ENCODE results near the gene AGER.

AGER gene

DNA sequence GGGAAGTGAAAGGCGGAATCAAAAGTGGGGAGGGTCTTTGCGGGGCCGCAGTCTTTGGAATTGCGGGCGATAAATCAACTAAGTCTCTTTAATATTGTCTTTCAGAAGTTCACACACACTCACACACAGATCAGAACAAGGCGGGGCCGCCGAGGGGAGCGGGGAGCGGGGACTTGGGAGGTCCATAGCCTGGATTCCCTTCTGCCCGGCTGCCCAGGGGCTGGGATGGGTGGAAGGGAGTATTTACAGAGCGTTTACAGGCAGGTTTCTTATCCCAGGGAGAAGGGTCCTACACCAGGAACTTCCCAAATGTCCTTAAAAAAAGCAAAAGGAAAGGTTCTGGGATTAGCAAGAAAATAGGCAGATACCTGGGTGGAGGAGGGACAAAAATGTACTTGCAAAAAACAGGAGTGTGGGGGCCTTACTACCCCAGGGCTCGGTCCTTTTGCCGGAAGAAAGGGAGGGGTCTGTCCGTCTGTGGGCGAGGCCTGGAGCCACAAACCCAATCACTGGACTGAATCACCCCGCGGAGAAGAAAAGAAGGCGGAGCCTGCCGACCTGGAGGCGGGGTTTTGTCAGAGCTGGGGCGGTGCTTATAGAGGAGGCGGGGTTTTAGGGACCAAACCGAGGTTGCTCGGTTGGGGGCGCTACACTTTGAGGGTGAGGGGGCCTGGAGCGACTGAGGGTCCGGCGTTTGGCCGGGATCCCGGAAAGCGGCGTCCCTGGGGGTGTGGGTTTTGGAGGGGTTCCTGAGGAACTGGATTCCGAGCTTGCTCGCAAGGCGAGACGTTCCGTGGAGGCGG is 35.6 kb downstream of the AGER start:
- Histone ChIP-seq H3K27ac (ENCODE audit: low read length) (no peak overlapping the region), H3K9me3 (ENCODE audit: insufficient read depth, low read length, severe bottlenecking) (no peaks in the 10 kb centered on the region), H3K4me1 (ENCODE audit: insufficient read depth, low read length) (peaks cover 7% of the 10 kb centered on the region), H3K4me3 (ENCODE audit: low read depth in 1 of 2, low read length in 2 of 2) (no peak overlapping the region), H2AFZ (ENCODE audit: low read depth, low read length) (no peak overlapping the region), H3K27me3 (ENCODE audit: insufficient read depth, low read length, poor library complexity) (peaks cover 15% of the 10 kb centered on the region), H3K79me2 (ENCODE audit: insufficient read depth, low read length) (no peaks in the 10 kb centered on the region), H4K20me1 (ENCODE audit: insufficient read depth, low read length) (no peaks in the 10 kb centered on the region), H3K36me3 (ENCODE audit: insufficient read depth, low read length) (no peaks in the 10 kb centered on the region), H3K9ac (ENCODE audit: low read depth, low read length) (no peak overlapping the region), H3K4me2 (ENCODE audit: insufficient read depth, low read length) (no peak overlapping the region)
- TF ChIP-seq, protein P1, sequence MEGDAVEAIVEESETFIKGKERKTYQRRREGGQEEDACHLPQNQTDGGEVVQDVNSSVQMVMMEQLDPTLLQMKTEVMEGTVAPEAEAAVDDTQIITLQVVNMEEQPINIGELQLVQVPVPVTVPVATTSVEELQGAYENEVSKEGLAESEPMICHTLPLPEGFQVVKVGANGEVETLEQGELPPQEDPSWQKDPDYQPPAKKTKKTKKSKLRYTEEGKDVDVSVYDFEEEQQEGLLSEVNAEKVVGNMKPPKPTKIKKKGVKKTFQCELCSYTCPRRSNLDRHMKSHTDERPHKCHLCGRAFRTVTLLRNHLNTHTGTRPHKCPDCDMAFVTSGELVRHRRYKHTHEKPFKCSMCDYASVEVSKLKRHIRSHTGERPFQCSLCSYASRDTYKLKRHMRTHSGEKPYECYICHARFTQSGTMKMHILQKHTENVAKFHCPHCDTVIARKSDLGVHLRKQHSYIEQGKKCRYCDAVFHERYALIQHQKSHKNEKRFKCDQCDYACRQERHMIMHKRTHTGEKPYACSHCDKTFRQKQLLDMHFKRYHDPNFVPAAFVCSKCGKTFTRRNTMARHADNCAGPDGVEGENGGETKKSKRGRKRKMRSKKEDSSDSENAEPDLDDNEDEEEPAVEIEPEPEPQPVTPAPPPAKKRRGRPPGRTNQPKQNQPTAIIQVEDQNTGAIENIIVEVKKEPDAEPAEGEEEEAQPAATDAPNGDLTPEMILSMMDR (IDR thresholded peaks at IDR 0.05; ENCODE audit: borderline replicate concordance, extremely low read depth, low read length, poor library complexity, severe bottlenecking): no peak
- no peak for DNase-seq
- no peak for ATAC-seq (ENCODE audit: insufficient read depth, low read depth)

DNA sequence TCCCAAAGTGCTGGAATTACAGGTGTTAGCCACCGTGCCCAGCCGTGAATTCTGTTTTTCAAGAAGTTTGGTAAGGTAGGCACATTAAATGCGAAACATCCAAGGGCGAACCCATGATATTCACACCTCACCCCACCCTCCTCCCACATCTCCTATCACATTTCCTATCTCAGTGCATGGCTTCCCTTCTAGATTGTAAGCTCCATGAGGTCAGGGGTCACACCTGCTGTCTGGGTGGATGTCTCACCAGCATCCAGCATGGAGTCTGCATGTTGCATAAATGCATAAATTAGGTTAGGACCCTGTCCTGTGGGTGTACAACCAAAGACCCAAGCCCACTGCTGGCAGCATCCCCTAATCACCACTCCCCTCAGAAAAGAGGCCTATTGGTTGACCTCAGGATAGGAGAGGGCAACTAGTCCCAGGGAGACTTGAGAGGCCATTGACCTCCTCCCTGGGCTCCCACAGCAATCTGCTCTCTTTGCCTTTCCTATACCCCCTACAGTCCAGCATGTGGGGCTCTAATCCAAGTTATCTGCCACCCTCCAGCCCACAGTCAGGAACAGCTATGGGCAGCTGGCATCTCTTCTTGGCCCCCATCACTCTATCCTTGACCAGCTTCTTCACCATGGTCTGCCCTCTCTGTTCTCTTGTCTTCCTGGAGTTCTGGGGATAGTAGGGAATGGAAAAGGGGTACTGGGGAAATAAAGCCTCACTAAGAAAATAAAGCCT is 36.5 kb downstream of the AGER start:
- H3K27me3 ChIP-seq (ENCODE audit: insufficient read depth, low read length, poor library complexity): peaks cover 15% of the 10 kb centered on the region
- no peak for TF ChIP-seq EZH2 (IDR thresholded peaks at IDR 0.05; ENCODE audit: borderline replicate concordance, low read depth, low read length, severe bottlenecking)
- TF ChIP-seq, protein P1 (IDR thresholded peaks at IDR 0.05; ENCODE audit: borderline replicate concordance, extremely low read depth, low read length, poor library complexity, severe bottlenecking): peak; percentile 23

DNA sequence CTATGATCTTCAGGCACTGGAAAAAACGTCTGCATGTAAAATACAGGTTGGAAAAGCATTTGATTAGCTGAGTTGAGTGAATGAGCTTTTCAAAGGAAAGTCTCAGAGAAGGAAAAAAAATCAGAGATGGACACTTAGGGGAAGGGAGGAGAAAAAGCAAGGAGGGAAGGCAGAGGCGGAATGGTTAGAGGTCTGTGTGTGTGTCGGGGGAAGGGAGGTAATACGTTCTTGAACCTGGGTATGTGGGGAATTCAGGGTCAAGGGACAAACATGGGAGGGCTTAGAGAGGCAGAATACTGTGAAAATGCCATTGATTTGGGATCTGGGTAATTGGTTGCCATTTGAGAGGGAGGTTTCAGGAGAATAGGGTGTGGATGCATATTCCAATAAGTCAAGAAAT is 37.4 kb downstream of the AGER start:
- Histone ChIP-seq H3K27ac (ENCODE audit: low read length) (no peak overlapping the region), H3K4me1 (ENCODE audit: insufficient read depth, low read length) (no peaks in the 10 kb centered on the region), H4K20me1 (ENCODE audit: insufficient read depth, low read length) (no peaks in the 10 kb centered on the region), H3K4me2 (ENCODE audit: insufficient read depth, low read length) (no peak overlapping the region), H3K36me3 (ENCODE audit: insufficient read depth, low read length) (no peaks in the 10 kb centered on the region), H3K79me2 (ENCODE audit: insufficient read depth, low read length) (no peaks in the 10 kb centered on the region), H3K4me3 (ENCODE audit: low read depth in 1 of 2, low read length in 2 of 2) (no peak overlapping the region), H3K9me3 (ENCODE audit: insufficient read depth, low read length, severe bottlenecking) (no peaks in the 10 kb centered on the region), H3K9ac (ENCODE audit: low read depth, low read length) (no peak overlapping the region), H3K27me3 (ENCODE audit: insufficient read depth, low read length, poor library complexity) (peaks cover 15% of the 10 kb centered on the region), H2AFZ (ENCODE audit: low read depth, low read length) (no peak overlapping the region)
- TF ChIP-seq EZH2 (IDR thresholded peaks at IDR 0.05; ENCODE audit: borderline replicate concordance, low read depth, low read length, severe bottlenecking): no peak
- TF ChIP-seq, protein P1 (IDR thresholded peaks at IDR 0.05; ENCODE audit: borderline replicate concordance, extremely low read depth, low read length, poor library complexity, severe bottlenecking): no peak
- DNase-seq: no peak
- ATAC-seq (ENCODE audit: insufficient read depth, low read depth): no peak

More for the DNA sequence above, 36.5 kb downstream of the AGER start:
- Histone ChIP-seq H3K79me2 (ENCODE audit: insufficient read depth, low read length) (no peaks in the 10 kb centered on the region), H3K9me3 (ENCODE audit: insufficient read depth, low read length, severe bottlenecking) (no peaks in the 10 kb centered on the region), H2AFZ (ENCODE audit: low read depth, low read length) (no peak overlapping the region), H3K36me3 (ENCODE audit: insufficient read depth, low read length) (no peaks in the 10 kb centered on the region), H3K4me1 (ENCODE audit: insufficient read depth, low read length) (no peaks in the 10 kb centered on the region), H3K4me2 (ENCODE audit: insufficient read depth, low read length) (no peak overlapping the region), H4K20me1 (ENCODE audit: insufficient read depth, low read length) (no peaks in the 10 kb centered on the region), H3K4me3 (ENCODE audit: low read depth in 1 of 2, low read length in 2 of 2) (no peak overlapping the region), H3K9ac (ENCODE audit: low read depth, low read length) (no peak overlapping the region), H3K27ac (ENCODE audit: low read length) (no peak overlapping the region)
- ATAC-seq (ENCODE audit: insufficient read depth, low read depth): no peak
- DNase-seq: no peak
